Measurements from ENCODE around the gene IRF2BP2.

DNA sequence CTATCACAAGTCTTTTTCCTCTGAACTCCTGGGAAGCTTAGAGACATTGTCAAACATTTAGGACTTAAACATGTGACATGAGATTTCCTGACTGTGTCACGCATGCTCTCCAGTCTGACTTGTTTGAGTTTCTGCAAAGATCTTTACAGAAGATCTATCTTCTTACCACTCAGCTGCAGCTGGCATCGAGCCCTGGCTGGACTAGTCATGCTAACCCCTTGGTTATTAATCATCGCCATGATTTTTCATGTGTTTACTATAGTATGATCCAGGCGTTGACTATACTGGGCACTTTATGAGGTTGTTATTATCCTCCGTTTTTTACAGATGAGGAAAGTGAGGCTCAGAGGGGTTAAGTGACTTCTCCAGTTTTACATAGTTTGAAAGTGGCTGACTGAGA, 18.1 kb upstream of the IRF2BP2 start:
- TF ChIP-seq, protein P1, sequence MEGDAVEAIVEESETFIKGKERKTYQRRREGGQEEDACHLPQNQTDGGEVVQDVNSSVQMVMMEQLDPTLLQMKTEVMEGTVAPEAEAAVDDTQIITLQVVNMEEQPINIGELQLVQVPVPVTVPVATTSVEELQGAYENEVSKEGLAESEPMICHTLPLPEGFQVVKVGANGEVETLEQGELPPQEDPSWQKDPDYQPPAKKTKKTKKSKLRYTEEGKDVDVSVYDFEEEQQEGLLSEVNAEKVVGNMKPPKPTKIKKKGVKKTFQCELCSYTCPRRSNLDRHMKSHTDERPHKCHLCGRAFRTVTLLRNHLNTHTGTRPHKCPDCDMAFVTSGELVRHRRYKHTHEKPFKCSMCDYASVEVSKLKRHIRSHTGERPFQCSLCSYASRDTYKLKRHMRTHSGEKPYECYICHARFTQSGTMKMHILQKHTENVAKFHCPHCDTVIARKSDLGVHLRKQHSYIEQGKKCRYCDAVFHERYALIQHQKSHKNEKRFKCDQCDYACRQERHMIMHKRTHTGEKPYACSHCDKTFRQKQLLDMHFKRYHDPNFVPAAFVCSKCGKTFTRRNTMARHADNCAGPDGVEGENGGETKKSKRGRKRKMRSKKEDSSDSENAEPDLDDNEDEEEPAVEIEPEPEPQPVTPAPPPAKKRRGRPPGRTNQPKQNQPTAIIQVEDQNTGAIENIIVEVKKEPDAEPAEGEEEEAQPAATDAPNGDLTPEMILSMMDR (IDR thresholded peaks at IDR 0.05; ENCODE audit: borderline replicate concordance, extremely low read depth, low read length, poor library complexity, severe bottlenecking), result no peak
- no peak for TF ChIP-seq EZH2 (IDR thresholded peaks at IDR 0.05; ENCODE audit: borderline replicate concordance, low read depth, low read length, severe bottlenecking)
